Common myeloid progenitor, CD34-positive (primary cell): ENCODE results near the gene QRFP.

ENCODE experiments used
- CTCF ChIA-PET: fragments of 350-600 bp; sonication (Branson Sonifier 250); formaldehyde crosslinking; loops from one replicate; lab custom pipeline; 2021; ENCODE audit warnings: antibody characterized with exemption; lab: Charles Lee
- POLR2A ChIA-PET: fragments of 350-600 bp; sonication (Branson Sonifier 250); formaldehyde crosslinking; loops from one replicate; lab custom pipeline; 2021; ENCODE audit warnings: antibody characterized with exemption; lab: Charles Lee
- DNase-seq, 3 donors: peaks; one replicate each; pipeline versions ENCODE4 v3.0.0 to v3.0.0-alpha.2; 2013
- H3K27ac ChIP-seq, 2 experiments: 1 replicate in 1 of 2; 2 replicates in 1 of 2; pipeline ENCODE4 v1.7.0; 2013; ENCODE audit warnings: inconsistent platforms in 2 of 2, low read length in 2 of 2, mild to moderate bottlenecking in 2 of 2, low read depth in 1 of 2, moderate library complexity in 1 of 2; ENCODE audit not compliant: severe bottlenecking in 2 of 2, insufficient read depth in 1 of 2, poor library complexity in 1 of 2
- H3K27me3 ChIP-seq, 5 experiments: replicated peaks in 2 of 5; 1 replicate in 3 of 5; 2 replicates in 2 of 5; pipeline versions ENCODE4 v1.6.1 to v1.7.0; 2013; ENCODE audit warnings: low read length in 4 of 5, mild to moderate bottlenecking in 2 of 5, moderate library complexity in 2 of 5, inconsistent platforms in 1 of 5; ENCODE audit not compliant: insufficient read depth in 5 of 5, control insufficient read depth in 4 of 5
- H3K36me3 ChIP-seq, 4 experiments: 1 replicate in 2 of 4; 2 replicates in 2 of 4; pipeline versions ENCODE4 v1.6.1 to v1.7.0; 2013; ENCODE audit warnings: low read length in 3 of 4, control low read depth in 1 of 4, mild to moderate bottlenecking in 1 of 4; ENCODE audit not compliant: control insufficient read depth in 4 of 4, insufficient read depth in 4 of 4
- H3K4me1 ChIP-seq, 4 experiments: 1 replicate in 3 of 4; 2 replicates in 1 of 4; pipeline versions ENCODE4 v1.6.1 to v1.7.1; 2013; ENCODE audit warnings: low read length in 3 of 4, mild to moderate bottlenecking in 3 of 4, control low read depth in 1 of 4, inconsistent platforms in 1 of 4, moderate library complexity in 1 of 4; ENCODE audit not compliant: control insufficient read depth in 4 of 4, insufficient read depth in 4 of 4; ENCODE audit errors: control extremely low read depth in 1 of 4
- H3K4me3 ChIP-seq, 7 experiments: 1 replicate in 4 of 7; 2 replicates in 3 of 7; pipeline versions ENCODE4 v1.5.1 to v1.7.0; 2013; ENCODE audit warnings: mild to moderate bottlenecking in 7 of 7, low read length in 6 of 7, moderate library complexity in 6 of 7, inconsistent platforms in 2 of 7, low read depth in 2 of 7, control low read depth in 1 of 7; ENCODE audit not compliant: insufficient read depth in 4 of 7, control insufficient read depth in 1 of 7; ENCODE audit errors: extremely low read depth in 1 of 7
- H3K9me3 ChIP-seq, 5 experiments: 1 replicate in 4 of 5; 2 replicates in 1 of 5; pipeline versions ENCODE4 v1.6.1 to v1.7.1; 2013; ENCODE audit warnings: low read length in 4 of 5, mild to moderate bottlenecking in 2 of 5, inconsistent platforms in 1 of 5, low read depth in 1 of 5, moderate library complexity in 1 of 5; ENCODE audit not compliant: control insufficient read depth in 4 of 5, insufficient read depth in 2 of 5; ENCODE audit errors: control extremely low read depth in 1 of 5
- WGBS: methylation state at CpG from one replicate; pipeline ENCODE4 v1.1.5; 2013; ENCODE audit not compliant: insufficient coverage; 5-methylcytosine and 5-hydroxymethylcytosine counted together

The QRFP gene

DNA sequence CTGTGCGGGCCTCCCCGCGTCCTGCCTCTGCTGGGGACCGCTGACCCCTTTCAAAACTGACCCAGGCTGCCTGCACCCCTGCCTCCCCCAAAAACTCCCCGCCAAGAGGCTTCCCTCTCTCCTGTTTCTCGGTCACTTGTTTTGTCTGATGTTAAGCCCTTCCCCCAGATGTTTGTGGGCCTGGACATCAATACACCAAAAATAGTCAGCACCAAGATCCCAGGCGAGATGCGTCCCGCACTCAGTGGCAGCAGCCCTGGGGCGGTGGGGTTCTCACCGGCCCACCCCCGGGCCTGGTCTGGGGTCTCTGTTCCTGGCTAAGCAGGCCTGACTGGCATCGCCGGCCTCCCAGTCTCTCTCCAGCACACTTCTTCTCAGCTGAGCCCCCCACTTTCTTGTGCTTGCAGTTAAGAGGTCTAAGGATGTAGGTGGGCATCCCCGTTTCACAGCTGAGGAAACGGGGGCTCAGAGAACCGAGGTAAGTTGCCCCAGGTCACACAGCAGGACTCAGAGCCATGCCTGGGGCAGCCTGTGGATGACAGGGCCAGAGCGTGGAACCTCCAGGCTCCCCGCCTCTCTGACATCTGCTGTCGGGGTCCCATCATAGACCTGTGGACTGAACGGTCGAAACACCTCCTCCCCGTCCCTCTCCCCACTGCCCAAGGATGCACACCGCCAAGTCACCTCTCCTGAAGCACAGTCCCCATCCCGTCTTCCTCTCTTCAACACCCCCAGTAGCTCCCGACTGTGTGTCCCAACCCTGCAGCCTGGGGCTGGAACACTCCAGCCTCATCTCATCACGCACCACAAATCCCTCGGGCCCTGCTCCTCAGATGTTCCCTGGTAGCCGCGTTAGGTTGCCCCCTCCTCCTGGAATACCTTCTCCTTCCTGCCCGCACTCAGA lies 25.6 kb upstream of the QRFP start:
- 87% methylated on average over 29 of the region's 31 CpGs for WGBS

DNA sequence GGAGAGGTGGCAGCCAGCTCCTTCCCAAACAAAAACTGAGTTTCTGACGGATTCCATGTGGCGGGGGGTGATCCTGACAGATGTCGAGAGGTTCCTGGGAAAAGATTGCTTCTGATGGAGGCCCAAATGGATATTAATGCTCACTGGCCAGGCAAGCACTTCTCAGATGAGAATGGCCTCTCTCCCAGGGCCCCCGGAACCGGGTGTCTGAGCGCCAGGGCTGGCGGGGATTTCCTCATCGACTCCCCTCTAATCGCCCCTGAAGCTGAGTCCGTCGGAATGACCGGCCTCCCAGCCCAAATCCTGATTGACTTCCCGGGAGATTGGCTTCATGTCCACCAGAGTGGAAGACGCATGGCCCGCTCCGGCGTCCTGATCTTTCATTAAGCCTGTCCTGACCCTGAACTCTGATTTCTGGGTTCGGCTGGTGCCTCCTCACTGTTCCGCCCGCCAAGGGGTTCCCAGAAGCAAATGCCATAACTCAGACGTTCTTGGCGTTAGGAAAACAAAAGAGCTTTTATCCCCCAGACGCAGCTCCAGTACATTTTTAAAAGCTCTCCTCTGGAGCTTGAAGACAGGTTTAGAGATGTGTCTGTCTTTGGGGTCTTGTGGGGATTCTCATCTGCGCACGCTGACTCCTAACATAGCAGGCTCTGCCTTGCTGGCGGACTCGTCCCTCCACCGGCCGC lies 24.8 kb upstream of the QRFP start:
- CTCF ChIA-PET = interaction anchor here (1.0 kb wide), 1 partner anchor 33 kb away, joined by 3 read pairs; no protein-coding TSS in a partner anchor
- H3K9me3 ChIP-seq = no peaks in the 10 kb centered on the region
- no peak overlapping the region for H3K4me3 ChIP-seq
- no peaks in the 10 kb centered on the region for H3K4me1 ChIP-seq
- 84% methylated on average over 28 of the region's 29 CpGs for WGBS
- peaks cover 0 to 75% (median 17%) of the 10 kb centered on the region in 5 experiments for H3K27me3 ChIP-seq
- no peaks in the 10 kb centered on the region for H3K36me3 ChIP-seq
- no peak for DNase-seq
- POLR2A ChIA-PET = no interaction called here
- H3K27ac ChIP-seq = no peak overlapping the region

More for the DNA sequence above, 25.6 kb upstream of the QRFP start:
- POLR2A ChIA-PET = no interaction called here
- Histone ChIP-seq H3K36me3 (no peaks in the 10 kb centered on the region), H3K27me3 (peaks cover 0 to 73% (median 16%) of the 10 kb centered on the region in 5 experiments), H3K27ac (no peak overlapping the region), H3K4me3 (no peak overlapping the region), H3K9me3 (no peaks in the 10 kb centered on the region), H3K4me1 (no peaks in the 10 kb centered on the region)
- CTCF ChIA-PET = interaction anchor here (1.0 kb wide), 1 partner anchor 34 kb away, joined by 3 read pairs; no protein-coding TSS in a partner anchor
- no peak for DNase-seq

DNA sequence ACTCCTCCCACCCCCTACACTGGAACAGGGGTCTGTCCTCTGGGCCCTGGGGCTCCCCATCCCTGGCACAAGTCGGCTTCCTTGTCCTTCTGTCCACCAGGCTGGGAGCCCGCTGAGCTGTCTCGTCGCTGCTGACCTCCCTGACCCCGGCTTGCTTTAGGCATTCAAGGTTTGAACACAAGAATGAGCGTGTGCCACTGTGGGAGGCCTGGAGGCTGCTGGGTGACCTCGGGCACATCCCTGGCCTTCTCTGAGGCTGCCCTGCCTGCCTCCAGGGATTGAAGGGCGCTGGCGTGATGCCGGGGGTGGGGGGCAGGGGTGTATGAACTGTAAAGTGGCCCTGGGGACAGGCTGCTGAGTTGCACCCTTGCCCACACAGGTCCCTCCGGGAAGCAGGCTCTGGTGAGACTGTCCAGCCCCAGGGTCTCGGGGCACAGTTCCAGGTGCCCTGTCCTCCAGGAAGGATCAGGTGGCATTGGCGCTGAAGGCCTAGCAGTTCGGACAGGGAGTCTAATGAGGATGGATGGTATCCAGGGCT lies 24.2 kb upstream of the QRFP start:
- no peaks in the 10 kb centered on the region for H3K9me3 ChIP-seq
- no peaks in the 10 kb centered on the region for H3K36me3 ChIP-seq
- no peak overlapping the region for H3K27ac ChIP-seq
- WGBS = 89% methylated on average over 14 of the region's 14 CpGs
- no peak for DNase-seq
- H3K4me3 ChIP-seq = no peak overlapping the region
- ChIA-PET POLR2A (no interaction called here), CTCF (interaction anchor here (1.0 kb wide), 1 partner anchor 32 kb away, joined by 3 read pairs; no protein-coding TSS in a partner anchor)
- no peaks in the 10 kb centered on the region for H3K4me1 ChIP-seq
- peaks cover 0 to 74% (median 17%) of the 10 kb centered on the region in 5 experiments for H3K27me3 ChIP-seq

DNA sequence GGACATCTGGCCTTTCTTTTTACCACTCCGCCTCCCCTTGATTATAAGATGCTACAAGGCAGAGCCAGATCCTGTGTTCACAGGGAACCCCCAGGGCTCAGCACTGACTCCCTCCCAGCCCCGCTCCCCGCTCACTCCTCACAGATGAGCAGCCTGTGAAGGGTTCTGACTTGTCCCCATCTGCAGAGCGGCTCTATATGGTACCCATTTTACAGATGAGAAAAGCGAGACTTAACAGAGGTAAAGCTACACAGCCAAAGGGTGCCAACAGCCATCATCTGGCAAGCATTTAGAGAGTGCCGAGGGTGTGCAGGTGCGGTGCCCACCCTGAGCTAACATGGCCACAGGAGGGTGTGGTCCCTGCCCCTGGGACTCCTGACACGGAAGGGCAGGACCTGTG lies 23.6 kb upstream of the QRFP start:
- Histone ChIP-seq H3K9me3 (no peaks in the 10 kb centered on the region), H3K4me1 (no peaks in the 10 kb centered on the region), H3K36me3 (no peaks in the 10 kb centered on the region), H3K27me3 (peaks cover 0 to 69% (median 17%) of the 10 kb centered on the region in 5 experiments), H3K27ac (no peak overlapping the region), H3K4me3 (no peak overlapping the region)
- no peak for DNase-seq
- CTCF ChIA-PET = no interaction called here
- POLR2A ChIA-PET = no interaction called here
- WGBS = 91% methylated on average over 8 of the region's 8 CpGs

DNA sequence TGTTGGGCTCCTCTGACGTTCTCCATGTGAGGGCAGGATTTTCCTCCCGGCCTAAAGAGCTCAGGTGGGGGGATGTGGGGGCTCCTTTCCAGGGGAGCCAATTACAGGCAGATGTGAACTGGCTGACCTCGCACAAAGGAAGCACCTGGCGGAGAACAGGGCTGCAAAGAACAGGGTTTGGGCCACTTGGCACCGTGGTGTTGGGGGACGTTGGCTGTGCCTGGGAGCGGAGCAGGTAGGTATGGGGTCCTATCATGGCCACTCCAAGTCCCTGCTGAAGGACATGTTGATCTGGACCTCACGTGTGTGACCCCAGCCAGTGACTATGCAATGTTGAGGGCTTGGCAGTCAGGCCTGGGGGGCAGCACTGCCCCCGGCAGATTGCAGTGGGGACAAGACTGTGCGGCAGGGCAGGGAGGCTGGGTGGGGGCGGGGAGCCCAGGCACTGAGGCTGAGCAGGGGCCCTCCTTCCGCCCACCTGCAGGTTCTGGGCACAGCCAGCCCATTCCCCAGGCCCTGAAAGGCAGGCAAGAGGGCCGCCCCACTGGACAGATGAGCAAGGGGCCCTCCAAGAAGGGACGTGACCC lies 23.0 kb upstream of the QRFP start:
- WGBS = 75% methylated on average over 12 of the region's 14 CpGs
- peaks cover 0 to 68% (median 16%) of the 10 kb centered on the region in 5 experiments for H3K27me3 ChIP-seq
- POLR2A ChIA-PET = no interaction called here
- no peaks in the 10 kb centered on the region for H3K9me3 ChIP-seq
- H3K36me3 ChIP-seq = no peaks in the 10 kb centered on the region
- CTCF ChIA-PET = interaction anchor here (1.0 kb wide), 1 partner anchor 53 kb away, joined by 3 read pairs; no protein-coding TSS in a partner anchor
- no peak for DNase-seq
- no peak overlapping the region for H3K4me3 ChIP-seq
- no peak overlapping the region for H3K27ac ChIP-seq
- H3K4me1 ChIP-seq = no peaks in the 10 kb centered on the region

DNA sequence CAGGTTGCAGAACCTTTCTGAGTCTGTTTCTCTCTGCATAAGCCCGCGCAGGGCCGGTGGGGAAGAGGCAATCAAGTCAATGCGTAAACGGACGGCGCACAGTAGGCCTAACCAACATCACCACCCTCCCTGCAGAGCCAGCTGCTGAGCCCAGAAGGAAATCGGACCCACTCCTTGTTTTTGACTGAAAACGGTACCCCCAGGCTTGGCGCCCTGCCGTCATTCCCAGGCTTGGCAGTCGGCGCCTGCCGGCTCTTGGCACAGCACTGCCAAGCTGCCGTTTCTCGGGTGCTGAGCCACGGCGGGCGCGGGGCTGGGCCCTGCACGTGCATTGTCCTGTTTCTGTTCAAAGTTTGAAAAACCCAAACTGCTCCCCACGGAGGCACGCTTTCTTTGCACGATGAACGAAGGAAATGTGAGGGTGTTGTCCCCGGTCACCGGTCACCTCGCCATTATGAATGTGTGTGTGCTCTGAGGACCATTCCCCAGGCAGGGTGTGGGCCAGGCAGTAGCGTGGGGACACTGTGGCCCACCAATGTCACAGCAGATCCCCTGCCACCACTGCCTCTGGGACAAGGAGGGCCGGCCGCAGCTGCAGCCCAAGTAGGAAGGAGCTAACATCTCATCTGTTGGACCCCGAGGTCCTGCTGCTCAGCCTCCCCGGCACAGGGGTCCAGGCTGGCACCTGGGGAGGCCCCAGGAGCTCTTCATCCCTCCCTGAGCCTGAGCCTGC lies 22.4 kb upstream of the QRFP start:
- 87% methylated on average over 33 of the region's 33 CpGs for WGBS
- no peak overlapping the region for H3K4me3 ChIP-seq
- H3K4me1 ChIP-seq = no peaks in the 10 kb centered on the region
- DNase-seq = no peak
- CTCF ChIA-PET = interaction anchor here (1.0 kb wide), 1 partner anchor 52 kb away, joined by 3 read pairs; no protein-coding TSS in a partner anchor
- no peaks in the 10 kb centered on the region for H3K9me3 ChIP-seq
- H3K27me3 ChIP-seq = peaks cover 0 to 70% (median 16%) of the 10 kb centered on the region in 5 experiments
- H3K27ac ChIP-seq = no peak overlapping the region
- POLR2A ChIA-PET = interaction anchor here (0.6 kb wide), 1 partner anchor 1188 kb away, joined by 3 read pairs; no protein-coding TSS in a partner anchor
- H3K36me3 ChIP-seq = no peaks in the 10 kb centered on the region
